ENCODE results near the gene CHRNB1. TPM values are rescaled to one million over a fixed set of nuclear protein-coding genes. Genes with fewer than 3 reads are reported as not detected.

The CHRNB1 gene
- total and polyA plus RNA-seq, 2 donors, result 12.9 to 18.5 TPM

DNA sequence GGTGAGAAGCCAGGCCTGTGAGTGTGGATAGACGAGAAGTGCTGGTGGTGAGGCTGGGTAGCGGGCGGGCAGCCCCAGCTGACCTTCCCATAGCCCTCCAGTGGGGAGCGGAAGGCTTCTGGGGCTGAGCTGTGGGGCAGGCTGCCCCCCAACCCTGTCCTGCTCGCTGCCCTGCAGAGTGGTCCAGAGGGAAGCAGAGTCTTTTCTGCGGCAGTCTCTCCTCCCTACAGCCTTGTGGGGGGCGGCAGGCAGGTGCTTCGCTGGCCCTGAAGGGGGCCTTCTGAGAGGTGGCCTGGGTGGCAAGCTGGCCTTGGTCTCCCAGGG lies 33.5 kb upstream of the CHRNB1 start:
- Histone ChIP-seq H3K4me3 (ENCODE audit: low read length in 2 of 2) (no peak overlapping the region), H3K36me3 (ENCODE audit: control insufficient read depth in 2 of 2, insufficient read depth in 2 of 2, low read length in 1 of 2) (no peaks in the 10 kb centered on the region), H3K4me1 (ENCODE audit: control insufficient read depth in 2 of 2, insufficient read depth in 2 of 2, low read length in 2 of 2) (no peaks in the 10 kb centered on the region), H3K27me3 (ENCODE audit: control insufficient read depth in 2 of 2, insufficient read depth in 1 of 2, low read length in 1 of 2) (peaks cover 18 to 53% of the 10 kb centered on the region in 2 donors), H3K27ac (ENCODE audit: low read depth in 1 of 2, low read length in 1 of 2) (no peak overlapping the region), H3K9me3 (ENCODE audit: control insufficient read depth in 2 of 2, insufficient read depth in 1 of 2, low read length in 1 of 2) (peaks cover 0 to 1% of the 10 kb centered on the region in 2 donors)
- 98% methylated on average over 8 of the region's 8 CpGs for WGBS
- no peak for DNase-seq (ENCODE audit: low read depth in 6 of 9, low spot score in 9 of 9)

DNA sequence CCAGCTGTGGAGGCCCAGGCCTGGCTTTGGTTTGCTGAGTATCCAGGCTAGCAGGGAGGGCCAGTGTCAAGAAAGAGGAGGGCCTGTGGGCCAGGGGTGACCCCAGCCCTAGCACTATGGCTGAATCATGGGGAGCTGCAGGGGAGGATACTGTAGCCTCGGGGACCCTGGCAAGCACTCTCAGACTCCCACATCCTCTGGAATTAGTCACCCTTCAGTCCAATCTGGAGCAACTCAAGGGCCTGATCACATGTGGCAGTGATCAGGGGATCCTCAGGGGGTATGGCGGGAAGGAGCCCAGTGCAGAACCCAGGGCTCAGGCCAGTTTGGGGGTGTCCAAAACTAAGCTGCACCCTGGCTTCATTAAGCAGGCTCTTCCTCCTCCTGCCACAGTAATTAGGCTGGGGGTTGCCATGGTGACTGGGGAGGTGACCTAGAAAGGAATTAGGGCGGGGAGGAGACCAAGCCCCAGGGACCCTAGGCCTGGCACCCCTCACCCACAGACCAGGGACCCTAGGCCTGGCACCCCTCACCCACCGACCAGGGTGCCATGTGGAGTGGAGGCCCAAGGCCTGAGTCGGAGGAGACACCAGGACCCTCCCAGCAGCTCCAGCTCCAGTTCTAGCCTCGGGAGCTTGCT lies 31.4 kb upstream of the CHRNB1 start:
- WGBS, result 92% methylated on average over 6 of the region's 6 CpGs
- peaks cover under 1 to 35% of the 10 kb centered on the region in 2 donors for H3K27me3 ChIP-seq (ENCODE audit: control insufficient read depth in 2 of 2, insufficient read depth in 1 of 2, low read length in 1 of 2)
- no peak for DNase-seq (ENCODE audit: low read depth in 6 of 9, low spot score in 9 of 9)
- H3K9me3 ChIP-seq (ENCODE audit: control insufficient read depth in 2 of 2, insufficient read depth in 1 of 2, low read length in 1 of 2), result peaks cover 0 to 1% of the 10 kb centered on the region in 2 donors
- no peak overlapping the region for H3K4me3 ChIP-seq (ENCODE audit: low read length in 2 of 2)
- no peak overlapping the region for H3K27ac ChIP-seq (ENCODE audit: low read depth in 1 of 2, low read length in 1 of 2)
- no peaks in the 10 kb centered on the region for H3K36me3 ChIP-seq (ENCODE audit: control insufficient read depth in 2 of 2, insufficient read depth in 2 of 2, low read length in 1 of 2)
- H3K4me1 ChIP-seq (ENCODE audit: control insufficient read depth in 2 of 2, insufficient read depth in 2 of 2, low read length in 2 of 2), result no peaks in the 10 kb centered on the region

DNA sequence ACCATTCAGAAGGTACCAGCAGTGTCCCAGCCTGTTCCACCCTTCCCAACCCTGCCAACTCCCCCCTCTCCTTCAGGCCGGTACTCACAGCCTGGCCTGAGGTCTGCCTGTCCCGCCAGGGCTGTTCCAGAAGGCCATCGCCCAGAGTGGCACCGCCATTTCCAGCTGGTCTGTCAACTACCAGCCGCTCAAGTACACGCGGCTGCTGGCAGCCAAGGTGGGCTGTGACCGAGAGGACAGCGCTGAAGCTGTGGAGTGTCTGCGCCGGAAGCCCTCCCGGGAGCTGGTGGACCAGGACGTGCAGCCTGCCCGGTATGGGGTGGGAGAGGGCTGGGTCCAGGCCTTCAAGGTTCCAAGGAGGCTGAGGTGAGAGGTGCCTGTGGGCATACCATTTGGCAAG lies 30.0 kb upstream of the CHRNB1 start:
- Histone ChIP-seq H3K9me3 (ENCODE audit: control insufficient read depth in 2 of 2, insufficient read depth in 1 of 2, low read length in 1 of 2) (peaks cover 0 to 1% of the 10 kb centered on the region in 2 donors), H3K36me3 (ENCODE audit: control insufficient read depth in 2 of 2, insufficient read depth in 2 of 2, low read length in 1 of 2) (no peaks in the 10 kb centered on the region), H3K4me3 (ENCODE audit: low read length in 2 of 2) (no peak overlapping the region), H3K27me3 (ENCODE audit: control insufficient read depth in 2 of 2, insufficient read depth in 1 of 2, low read length in 1 of 2) (peaks cover 0 to 21% of the 10 kb centered on the region in 2 donors), H3K27ac (ENCODE audit: low read depth in 1 of 2, low read length in 1 of 2) (no peak overlapping the region), H3K4me1 (ENCODE audit: control insufficient read depth in 2 of 2, insufficient read depth in 2 of 2, low read length in 2 of 2) (no peaks in the 10 kb centered on the region)
- no peak for DNase-seq (ENCODE audit: low read depth in 6 of 9, low spot score in 9 of 9)
- 90% methylated on average over 14 of the region's 14 CpGs for WGBS

DNA sequence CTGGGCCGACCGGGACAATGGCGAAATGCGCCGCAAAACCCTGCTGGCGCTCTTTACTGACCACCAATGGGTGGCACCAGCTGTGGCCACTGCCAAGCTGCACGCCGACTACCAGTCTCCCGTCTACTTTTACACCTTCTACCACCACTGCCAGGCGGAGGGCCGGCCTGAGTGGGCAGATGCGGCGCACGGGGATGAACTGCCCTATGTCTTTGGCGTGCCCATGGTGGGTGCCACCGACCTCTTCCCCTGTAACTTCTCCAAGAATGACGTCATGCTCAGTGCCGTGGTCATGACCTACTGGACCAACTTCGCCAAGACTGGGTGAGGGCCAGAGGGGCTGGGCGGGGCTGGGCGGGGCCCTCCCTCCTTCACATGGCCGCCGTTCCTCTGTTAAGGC lies 29.1 kb upstream of the CHRNB1 start:
- H3K27me3 ChIP-seq (ENCODE audit: control insufficient read depth in 2 of 2, insufficient read depth in 1 of 2, low read length in 1 of 2), result peaks cover 0 to 12% of the 10 kb centered on the region in 2 donors
- H3K36me3 ChIP-seq (ENCODE audit: control insufficient read depth in 2 of 2, insufficient read depth in 2 of 2, low read length in 1 of 2), result no peaks in the 10 kb centered on the region
- 98% methylated on average over 23 of the region's 23 CpGs for WGBS
- no peak overlapping the region for H3K4me3 ChIP-seq (ENCODE audit: low read length in 2 of 2)
- no peaks in the 10 kb centered on the region for H3K4me1 ChIP-seq (ENCODE audit: control insufficient read depth in 2 of 2, insufficient read depth in 2 of 2, low read length in 2 of 2)
- H3K9me3 ChIP-seq (ENCODE audit: control insufficient read depth in 2 of 2, insufficient read depth in 1 of 2, low read length in 1 of 2), result peaks cover 0 to 1% of the 10 kb centered on the region in 2 donors
- H3K27ac ChIP-seq (ENCODE audit: low read depth in 1 of 2, low read length in 1 of 2), result no peak overlapping the region
- no peak for DNase-seq (ENCODE audit: low read depth in 6 of 9, low spot score in 9 of 9)

GRCh38 chr17:7416323-7416722 lies 28.5 kb upstream of the CHRNB1 start:
- Histone ChIP-seq H3K9me3 (ENCODE audit: control insufficient read depth in 2 of 2, insufficient read depth in 1 of 2, low read length in 1 of 2) (peaks cover 0 to 1% of the 10 kb centered on the region in 2 donors), H3K27me3 (ENCODE audit: control insufficient read depth in 2 of 2, insufficient read depth in 1 of 2, low read length in 1 of 2) (peaks cover 0 to 6% of the 10 kb centered on the region in 2 donors), H3K27ac (ENCODE audit: low read depth in 1 of 2, low read length in 1 of 2) (no peak overlapping the region), H3K4me1 (ENCODE audit: control insufficient read depth in 2 of 2, insufficient read depth in 2 of 2, low read length in 2 of 2) (no peaks in the 10 kb centered on the region), H3K4me3 (ENCODE audit: low read length in 2 of 2) (no peak overlapping the region), H3K36me3 (ENCODE audit: control insufficient read depth in 2 of 2, insufficient read depth in 2 of 2, low read length in 1 of 2) (no peaks in the 10 kb centered on the region)
- no peak for DNase-seq (ENCODE audit: low read depth in 6 of 9, low spot score in 9 of 9)
- WGBS, result 96% methylated on average over 6 of the region's 6 CpGs

- Histone ChIP-seq H3K36me3 (ENCODE audit: control insufficient read depth in 2 of 2, insufficient read depth in 2 of 2, low read length in 1 of 2) (no peaks in the 10 kb centered on the region), H3K9me3 (ENCODE audit: control insufficient read depth in 2 of 2, insufficient read depth in 1 of 2, low read length in 1 of 2) (peaks cover 0 to 1% of the 10 kb centered on the region in 2 donors), H3K4me3 (ENCODE audit: low read length in 2 of 2) (no peak overlapping the region), H3K27me3 (ENCODE audit: control insufficient read depth in 2 of 2, insufficient read depth in 1 of 2, low read length in 1 of 2) (peaks cover 0 to 5% of the 10 kb centered on the region in 2 donors), H3K27ac (ENCODE audit: low read depth in 1 of 2, low read length in 1 of 2) (no peak overlapping the region), H3K4me1 (ENCODE audit: control insufficient read depth in 2 of 2, insufficient read depth in 2 of 2, low read length in 2 of 2) (no peaks in the 10 kb centered on the region)
- WGBS, result 98% methylated on average over 54 of the region's 54 CpGs
- DNase-seq (ENCODE audit: low read depth in 6 of 9, low spot score in 9 of 9), result no peak
These were observed 27.7 kb upstream of the CHRNB1 start for GRCh38 chr17:7417056-7417655.

GRCh38 chr17:7418472-7419152 lies 26.2 kb upstream of the CHRNB1 start:
- no peak overlapping the region for H3K27ac ChIP-seq (ENCODE audit: low read depth in 1 of 2, low read length in 1 of 2)
- H3K36me3 ChIP-seq (ENCODE audit: control insufficient read depth in 2 of 2, insufficient read depth in 2 of 2, low read length in 1 of 2), result no peaks in the 10 kb centered on the region
- WGBS, result 86% methylated on average over 18 of the region's 18 CpGs
- H3K9me3 ChIP-seq (ENCODE audit: control insufficient read depth in 2 of 2, insufficient read depth in 1 of 2, low read length in 1 of 2), result peaks cover 0 to 1% of the 10 kb centered on the region in 2 donors
- H3K4me3 ChIP-seq (ENCODE audit: low read length in 2 of 2), result no peak overlapping the region
- no peak for DNase-seq (ENCODE audit: low read depth in 6 of 9, low spot score in 9 of 9)
- peaks cover 0 to 4% of the 10 kb centered on the region in 2 donors for H3K27me3 ChIP-seq (ENCODE audit: control insufficient read depth in 2 of 2, insufficient read depth in 1 of 2, low read length in 1 of 2)
- H3K4me1 ChIP-seq (ENCODE audit: control insufficient read depth in 2 of 2, insufficient read depth in 2 of 2, low read length in 2 of 2), result no peaks in the 10 kb centered on the region

DNA sequence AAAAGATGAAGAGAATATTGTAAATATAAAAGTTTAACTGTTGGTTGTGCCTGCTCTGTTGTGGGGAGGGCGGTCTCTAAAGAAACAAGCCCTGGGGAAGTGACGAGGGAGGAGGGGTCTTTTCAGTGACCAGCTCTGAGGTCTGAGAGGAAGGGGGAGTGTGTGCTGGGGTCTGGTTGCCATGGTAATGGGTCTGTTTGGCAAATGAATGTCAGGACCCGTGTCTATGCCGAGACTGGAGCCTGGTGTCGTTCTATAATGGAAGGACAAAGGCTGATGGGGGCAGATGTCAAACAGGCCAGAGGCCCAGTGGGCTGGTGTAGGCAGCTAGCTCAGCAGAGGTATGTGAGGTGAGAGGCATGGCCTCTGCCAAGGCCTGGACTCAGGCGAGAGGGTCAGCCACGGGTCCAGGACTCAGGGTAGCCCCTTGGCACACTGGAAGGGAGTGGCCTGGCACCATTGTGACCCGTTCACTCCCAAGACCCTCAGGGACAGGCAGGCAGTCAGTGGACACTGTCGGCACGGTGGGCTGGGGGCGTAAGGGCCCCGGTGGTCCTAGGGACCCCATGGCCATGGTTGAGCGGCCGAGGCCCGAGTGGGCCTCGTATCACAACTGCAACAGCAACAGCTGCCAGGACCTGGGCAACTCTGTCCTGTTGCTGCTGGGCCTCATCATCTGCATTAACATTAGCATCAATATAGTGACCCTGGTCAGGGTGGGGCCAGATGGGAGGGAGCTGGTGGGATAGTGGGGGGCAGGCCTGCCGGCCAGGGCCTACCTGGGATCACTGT lies 24.8 kb upstream of the CHRNB1 start, which contains the start of gene SPEM1:
Gene SPEM1 (plus strand): TSS at position 506 of the 792 bp plus-strand sequence. CDS start 61 bp downstream, at position 567.
- H3K4me3 ChIP-seq (ENCODE audit: low read length in 2 of 2), result no peak within 1 kb of the TSS
- no peak within 1 kb of the TSS for H3K27ac ChIP-seq (ENCODE audit: low read depth in 1 of 2, low read length in 1 of 2)
- peaks cover 0 to 1% of the 10 kb centered on the region in 2 donors for H3K9me3 ChIP-seq (ENCODE audit: control insufficient read depth in 2 of 2, insufficient read depth in 1 of 2, low read length in 1 of 2)
- no peak for DNase-seq (ENCODE audit: low read depth in 6 of 9, low spot score in 9 of 9)
- 95% methylated on average over 17 of the region's 17 CpGs for WGBS
- no peaks in the 10 kb centered on the region for H3K36me3 ChIP-seq (ENCODE audit: control insufficient read depth in 2 of 2, insufficient read depth in 2 of 2, low read length in 1 of 2)
- H3K27me3 ChIP-seq (ENCODE audit: control insufficient read depth in 2 of 2, insufficient read depth in 1 of 2, low read length in 1 of 2), result peaks cover 0 to 4% of the 10 kb centered on the region in 2 donors
- H3K4me1 ChIP-seq (ENCODE audit: control insufficient read depth in 2 of 2, insufficient read depth in 2 of 2, low read length in 2 of 2), result no peaks in the 10 kb centered on the region
